D721Med (cell line): ENCODE measurements around the gene RPS6KC1.

Experiments used
- DNase-seq: peaks from one replicate; pipeline ENCODE4 v3.0.0; 2011; ENCODE audit warnings: low spot score; ENCODE audit not compliant: insufficient read length
- FAIRE-seq: peaks from 2 replicates; lab custom pipeline; 2011; peaks lifted over from hg19 to GRCh38; lab: Jason Lieb, UNC
- TF ChIP-seq, protein P1 (sequence below): IDR thresholded peaks from 2 replicates; pipeline ENCODE4 v1.5.1; 2012; ENCODE audit warnings: mild to moderate bottlenecking, control low read depth; ENCODE audit not compliant: insufficient read depth; ENCODE audit errors: missing control alignments

Gene RPS6KC1

GRCh38 chr1:213051127-213051880, at the start of gene RPS6KC1:
RPS6KC1 (plus strand) TSS chr1:213051241; CDS start chr1:213051405, 164 bp downstream.
- DNase-seq (peak; percentile 93), FAIRE-seq (no peak)
- TF ChIP-seq, protein P1, sequence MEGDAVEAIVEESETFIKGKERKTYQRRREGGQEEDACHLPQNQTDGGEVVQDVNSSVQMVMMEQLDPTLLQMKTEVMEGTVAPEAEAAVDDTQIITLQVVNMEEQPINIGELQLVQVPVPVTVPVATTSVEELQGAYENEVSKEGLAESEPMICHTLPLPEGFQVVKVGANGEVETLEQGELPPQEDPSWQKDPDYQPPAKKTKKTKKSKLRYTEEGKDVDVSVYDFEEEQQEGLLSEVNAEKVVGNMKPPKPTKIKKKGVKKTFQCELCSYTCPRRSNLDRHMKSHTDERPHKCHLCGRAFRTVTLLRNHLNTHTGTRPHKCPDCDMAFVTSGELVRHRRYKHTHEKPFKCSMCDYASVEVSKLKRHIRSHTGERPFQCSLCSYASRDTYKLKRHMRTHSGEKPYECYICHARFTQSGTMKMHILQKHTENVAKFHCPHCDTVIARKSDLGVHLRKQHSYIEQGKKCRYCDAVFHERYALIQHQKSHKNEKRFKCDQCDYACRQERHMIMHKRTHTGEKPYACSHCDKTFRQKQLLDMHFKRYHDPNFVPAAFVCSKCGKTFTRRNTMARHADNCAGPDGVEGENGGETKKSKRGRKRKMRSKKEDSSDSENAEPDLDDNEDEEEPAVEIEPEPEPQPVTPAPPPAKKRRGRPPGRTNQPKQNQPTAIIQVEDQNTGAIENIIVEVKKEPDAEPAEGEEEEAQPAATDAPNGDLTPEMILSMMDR: no peak

- TF ChIP-seq, protein P1: no peak
- FAIRE-seq: no peak
Measured at GRCh38 chr1:213003256-213003655, 47.8 kb upstream of the RPS6KC1 start.

GRCh38 chr1:213008564-213008963, 42.5 kb upstream of the RPS6KC1 start:
- TF ChIP-seq, protein P1: no peak
- FAIRE-seq: no peak
- no peak for DNase-seq

More at GRCh38 chr1:213003256-213003655, 47.8 kb upstream of the RPS6KC1 start:
- no peak for DNase-seq

- DNase-seq: no peak
- TF ChIP-seq, protein P1: no peak
- FAIRE-seq: no peak
Measured at GRCh38 chr1:213014642-213015041, 36.4 kb upstream of the RPS6KC1 start.

- FAIRE-seq: peak; percentile 82
- TF ChIP-seq, protein P1: no peak
- DNase-seq: peak; percentile 85
Measured at GRCh38 chr1:213015099-213016050, 35.7 kb upstream of the RPS6KC1 start, which contains the start of gene ANGEL2. ANGEL2 (minus strand) TSS chr1:213015867; CDS start chr1:213015671, 196 bp downstream.

DNA sequence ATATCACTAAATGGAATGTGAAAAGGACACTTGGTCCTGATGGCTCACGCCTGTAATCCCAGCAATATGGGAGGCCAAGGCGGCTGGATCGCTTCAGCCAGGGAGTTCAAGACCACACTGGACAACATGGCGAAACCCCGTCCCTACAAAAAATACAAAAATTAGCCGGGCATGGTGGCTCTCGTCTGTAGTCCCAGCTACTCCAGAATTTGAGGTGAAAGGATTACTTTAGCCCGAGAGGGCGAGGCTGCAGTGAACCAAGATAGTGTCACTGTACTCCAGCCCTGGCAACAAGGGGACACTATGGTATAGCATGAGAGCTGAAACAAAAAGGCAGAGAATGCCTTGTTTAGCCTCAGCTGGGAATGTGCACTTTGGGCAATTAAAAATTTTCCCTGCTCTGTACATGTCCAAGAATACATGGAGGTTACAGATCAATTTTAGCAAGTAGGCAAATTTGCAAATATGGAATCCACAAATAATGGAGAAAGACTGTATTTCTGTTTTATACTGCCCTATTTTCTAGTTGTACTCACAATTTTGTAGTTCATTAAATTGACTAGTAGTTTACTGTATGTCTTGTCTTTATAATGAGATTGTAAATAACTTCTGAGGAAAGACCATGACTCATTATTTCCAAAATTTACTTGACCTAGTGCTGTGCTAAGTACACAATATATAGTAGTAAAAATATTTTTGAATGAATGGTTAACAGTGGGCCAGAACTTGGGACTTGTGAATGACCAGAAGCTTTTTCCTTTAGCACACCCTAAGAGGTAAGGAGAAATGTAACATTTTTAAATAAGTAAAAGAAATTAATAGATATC, 33.4 kb upstream of the RPS6KC1 start:
- TF ChIP-seq, protein P1: no peak
- FAIRE-seq (no peak), DNase-seq (no peak)
